CD14-positive monocyte (primary cell): ENCODE measurements around the gene CASK. TPM values are rescaled to one million over a fixed set of nuclear protein-coding genes. Genes with fewer than 3 reads are reported as not detected.

ENCODE experiments used
- DNase-seq, 3 donors: peaks; one replicate each; pipeline ENCODE4 v3.0.0-alpha.2; 2011 to 2022
- H2AFZ ChIP-seq: 2 replicates; pipeline ENCODE4 v1.6.0; 2012; ENCODE audit warnings: mild to moderate bottlenecking, low read depth, low read length, inconsistent platforms; ENCODE audit not compliant: insufficient read depth, poor library complexity, severe bottlenecking
- H3K27ac ChIP-seq, 2 donors: 1 replicate in 1 of 2; 2 replicates in 1 of 2; pipeline ENCODE4 v1.5.1; 2012 to 2013; ENCODE audit warnings: low read length in 2 of 2, control low read depth in 1 of 2, inconsistent platforms in 1 of 2, low read depth in 1 of 2, mild to moderate bottlenecking in 1 of 2
- H3K27me3 ChIP-seq, 2 donors: one replicate each; pipeline versions ENCODE4 v1.6.0 to v1.6.1; 2011 to 2013; ENCODE audit warnings: low read length in 2 of 2; ENCODE audit not compliant: control insufficient read depth in 2 of 2, insufficient read depth in 2 of 2
- H3K36me3 ChIP-seq, 2 donors: replicated peaks in 1 of 2; 1 replicate in 1 of 2; 2 replicates in 1 of 2; pipeline versions ENCODE4 v1.5.1 to v1.6.1; 2012 to 2013; ENCODE audit warnings: low read length in 2 of 2, control low read depth in 1 of 2, inconsistent platforms in 1 of 2, mild to moderate bottlenecking in 1 of 2; ENCODE audit not compliant: insufficient read depth in 2 of 2, control insufficient read depth in 1 of 2
- H3K4me1 ChIP-seq, 2 donors: 1 replicate in 1 of 2; 2 replicates in 1 of 2; pipeline versions ENCODE4 v1.5.1 to v1.6.1; 2012 to 2013; ENCODE audit warnings: low read length in 2 of 2, control low read depth in 1 of 2, inconsistent platforms in 1 of 2, mild to moderate bottlenecking in 1 of 2, moderate library complexity in 1 of 2; ENCODE audit not compliant: insufficient read depth in 2 of 2, control insufficient read depth in 1 of 2
- H3K4me2 ChIP-seq: replicated peaks from 2 replicates; pipeline ENCODE3; 2012; ENCODE audit warnings: low read length, moderate library complexity, mild to moderate bottlenecking; ENCODE audit not compliant: poor library complexity, severe bottlenecking; ENCODE audit errors: extremely low read depth
- H3K4me3 ChIP-seq, 3 experiments: fragments of 200-600 bp in 1 of 3; sonication (generic) in 1 of 3; replicated peaks in 1 of 3; 1 replicate in 2 of 3; 2 replicates in 1 of 3; pipeline ENCODE4 v1.5.1; 2011 to 2013; ENCODE audit warnings: low read length in 3 of 3, mild to moderate bottlenecking in 3 of 3, control low read depth in 2 of 3, low read depth in 2 of 3, inconsistent platforms in 1 of 3, moderate library complexity in 1 of 3
- H3K79me2 ChIP-seq: 2 replicates; pipeline ENCODE4 v1.6.0; 2012; ENCODE audit warnings: mild to moderate bottlenecking, control low read depth, inconsistent platforms, low read length, moderate library complexity; ENCODE audit not compliant: insufficient read depth
- H3K9ac ChIP-seq: 2 replicates; pipeline ENCODE4 v1.6.0; 2017; ENCODE audit warnings: low read length, mild to moderate bottlenecking; ENCODE audit not compliant: insufficient read depth, poor library complexity, severe bottlenecking
- H3K9me3 ChIP-seq, 2 donors: replicated peaks in 1 of 2; 1 replicate in 1 of 2; 2 replicates in 1 of 2; pipeline versions ENCODE4 v1.5.1 to v1.6.1; 2012 to 2013; ENCODE audit warnings: low read length in 2 of 2, control low read depth in 1 of 2; ENCODE audit not compliant: control insufficient read depth in 1 of 2, insufficient read depth in 1 of 2
- H4K20me1 ChIP-seq: 2 replicates; pipeline ENCODE4 v1.6.0; 2012; ENCODE audit warnings: mild to moderate bottlenecking, low read length, control low read depth, moderate library complexity; ENCODE audit not compliant: insufficient read depth
- H3K27ac Mint-ChIP-seq, 7 donors: one replicate each; pipeline ENCODE4 v1.8.0; 2020; ENCODE audit warnings: mild to moderate bottlenecking in 7 of 7, mixed read lengths in 7 of 7, moderate library complexity in 6 of 7, inconsistent platforms in 2 of 7
- H3K27me3 Mint-ChIP-seq, 3 donors: one replicate each; pipeline ENCODE4 v1.8.0; 2021 to 2022; ENCODE audit warnings: low read depth in 3 of 3, mild to moderate bottlenecking in 3 of 3, mixed read lengths in 3 of 3, moderate library complexity in 3 of 3, inconsistent platforms in 1 of 3
- H3K36me3 Mint-ChIP-seq, 2 donors: one replicate each; pipeline ENCODE4 v1.8.0; 2020; ENCODE audit warnings: mixed read lengths in 2 of 2, inconsistent platforms in 1 of 2, mild to moderate bottlenecking in 1 of 2
- H3K4me1 Mint-ChIP-seq: one replicate; pipeline ENCODE4 v1.8.0; 2020; ENCODE audit warnings: mild to moderate bottlenecking, mixed read lengths
- H3K4me3 Mint-ChIP-seq, 2 donors: one replicate each; pipeline ENCODE4 v1.8.0; 2020; ENCODE audit warnings: mild to moderate bottlenecking in 2 of 2, mixed read lengths in 2 of 2, moderate library complexity in 1 of 2
- H3K9me3 Mint-ChIP-seq, 7 donors: one replicate each; pipeline ENCODE4 v1.8.0; 2020 to 2022; ENCODE audit warnings: mixed read lengths in 7 of 7, mild to moderate bottlenecking in 6 of 7, moderate library complexity in 6 of 7, inconsistent platforms in 2 of 7
- WGBS: methylation state at CpG from one replicate; pipeline ENCODE4 v1.1.5; 2013; ENCODE audit warnings: missing lambda C conversion rate; ENCODE audit not compliant: insufficient coverage; 5-methylcytosine and 5-hydroxymethylcytosine counted together
- intact Hi-C, 2 donors: fragments of 100-400 bp; cut with micrococcal nuclease; formaldehyde crosslinking; loops; one replicate each; pipeline versions ENCODE4 v1.15.0 to v1.15.1; 2023
- polyA plus RNA-seq, 3 donors: library from polyadenylated mRNA; depleted of rRNA in 1 of 3; unstranded in 2 of 3; stranded (reverse) in 1 of 3; fragments of 300-500 nt in 2 of 3; fragments of >200 nt in 1 of 3; fragmentation: Illumina TruSeq in 2 of 3; gene quantifications; 1 replicate in 2 of 3; 2 replicates in 1 of 3; pipeline ENCODE4 v1.2.3, GENCODE V29; 2012 to 2021
- TF ChIP-seq, protein P1 (sequence below): fragments of 200-600 bp; IDR thresholded peaks from one replicate; pipeline ENCODE4 v1.8.0; 2022; ENCODE audit warnings: antibody characterized with exemption, mild to moderate bottlenecking

Gene CASK
- polyA plus RNA-seq, 3 donors = 0.48 to 7.4 (median 2.5) TPM

DNA sequence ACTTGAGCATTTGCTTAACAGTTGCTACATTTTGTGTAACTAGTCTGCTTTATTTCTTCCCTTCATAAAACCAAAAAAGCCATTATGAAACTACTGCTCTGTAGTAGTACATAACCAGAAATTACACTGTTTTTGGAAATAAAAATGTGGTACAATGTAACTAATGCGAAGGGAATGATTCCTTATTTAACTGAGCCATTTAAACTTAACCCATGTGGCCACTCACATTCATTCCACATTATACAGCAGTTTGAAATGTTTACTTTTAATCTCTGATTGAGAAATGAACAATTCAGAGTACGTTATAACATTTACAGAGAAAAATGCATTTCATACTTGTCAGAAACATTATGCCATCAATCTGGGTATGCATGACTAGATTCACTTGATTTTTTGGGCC is 382.0 kb downstream of the CASK start:
- intact Hi-C loops = no loop called here
- no peaks in the 10 kb centered on the region for H3K79me2 ChIP-seq
- H4K20me1 ChIP-seq = no peaks in the 10 kb centered on the region
- Mint-ChIP-seq H3K36me3 (peaks cover 12 to 14% of the 10 kb centered on the region in 2 donors), H3K4me3 (no peak overlapping the region), H3K27me3 (peaks cover 0 to 17% (median 0%) of the 10 kb centered on the region in 3 donors), H3K27ac (no peak overlapping the region), H3K9me3 (peaks cover 0 to under 1% (median 0%) of the 10 kb centered on the region in 7 donors), H3K4me1 (no peaks in the 10 kb centered on the region)
- no CpG with 5 or more reads among the region's 2 CpGs for WGBS
- no peaks in the 10 kb centered on the region for H3K4me1 ChIP-seq
- TF ChIP-seq, protein P1, sequence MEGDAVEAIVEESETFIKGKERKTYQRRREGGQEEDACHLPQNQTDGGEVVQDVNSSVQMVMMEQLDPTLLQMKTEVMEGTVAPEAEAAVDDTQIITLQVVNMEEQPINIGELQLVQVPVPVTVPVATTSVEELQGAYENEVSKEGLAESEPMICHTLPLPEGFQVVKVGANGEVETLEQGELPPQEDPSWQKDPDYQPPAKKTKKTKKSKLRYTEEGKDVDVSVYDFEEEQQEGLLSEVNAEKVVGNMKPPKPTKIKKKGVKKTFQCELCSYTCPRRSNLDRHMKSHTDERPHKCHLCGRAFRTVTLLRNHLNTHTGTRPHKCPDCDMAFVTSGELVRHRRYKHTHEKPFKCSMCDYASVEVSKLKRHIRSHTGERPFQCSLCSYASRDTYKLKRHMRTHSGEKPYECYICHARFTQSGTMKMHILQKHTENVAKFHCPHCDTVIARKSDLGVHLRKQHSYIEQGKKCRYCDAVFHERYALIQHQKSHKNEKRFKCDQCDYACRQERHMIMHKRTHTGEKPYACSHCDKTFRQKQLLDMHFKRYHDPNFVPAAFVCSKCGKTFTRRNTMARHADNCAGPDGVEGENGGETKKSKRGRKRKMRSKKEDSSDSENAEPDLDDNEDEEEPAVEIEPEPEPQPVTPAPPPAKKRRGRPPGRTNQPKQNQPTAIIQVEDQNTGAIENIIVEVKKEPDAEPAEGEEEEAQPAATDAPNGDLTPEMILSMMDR = no peak
- no peak overlapping the region for H3K9ac ChIP-seq
- H2AFZ ChIP-seq = no peak overlapping the region
- H3K4me3 ChIP-seq = no peak overlapping the region
- no peaks in the 10 kb centered on the region for H3K27me3 ChIP-seq
- DNase-seq = no peak
- no peaks in the 10 kb centered on the region for H3K9me3 ChIP-seq
- H3K4me2 ChIP-seq = no peak overlapping the region
- peaks cover 0 to 24% of the 10 kb centered on the region in 2 donors for H3K36me3 ChIP-seq
- H3K27ac ChIP-seq = no peak overlapping the region

DNA sequence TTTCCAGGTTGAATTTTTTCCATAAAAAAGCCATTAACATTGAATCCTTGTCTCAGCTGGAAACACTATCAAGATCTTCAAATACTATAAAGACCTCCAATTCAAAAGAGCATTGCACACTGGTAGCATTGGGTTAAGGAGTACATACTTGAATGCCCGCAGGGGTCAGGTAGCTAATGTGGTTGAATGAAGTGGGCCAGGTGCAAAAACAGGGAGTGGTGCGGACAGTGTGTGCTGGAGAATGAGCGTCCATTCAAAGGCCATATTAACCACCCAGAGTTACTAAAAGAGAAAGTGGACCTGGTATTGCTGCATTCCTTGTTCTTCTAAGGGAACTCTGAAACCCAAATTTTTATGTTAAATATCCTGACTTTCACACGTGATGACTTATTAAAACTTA is 384.6 kb downstream of the CASK start:
- Mint-ChIP-seq H3K27me3 (peaks cover 0 to 15% (median 0%) of the 10 kb centered on the region in 3 donors), H3K4me1 (no peaks in the 10 kb centered on the region), H3K9me3 (no peaks in the 10 kb centered on the region), H3K27ac (no peak overlapping the region), H3K4me3 (no peak overlapping the region), H3K36me3 (peaks cover 7 to 14% of the 10 kb centered on the region in 2 donors)
- Histone ChIP-seq H3K27ac (no peak overlapping the region), H4K20me1 (no peaks in the 10 kb centered on the region), H2AFZ (no peak overlapping the region), H3K4me3 (no peak overlapping the region), H3K4me1 (no peaks in the 10 kb centered on the region), H3K79me2 (no peaks in the 10 kb centered on the region), H3K4me2 (no peak overlapping the region), H3K27me3 (no peaks in the 10 kb centered on the region), H3K9me3 (no peaks in the 10 kb centered on the region), H3K36me3 (peaks cover 0 to 24% of the 10 kb centered on the region in 2 donors), H3K9ac (no peak overlapping the region)
- intact Hi-C loops = no loop called here
- DNase-seq = no peak
- TF ChIP-seq, protein P1 = no peak
- no CpG with 5 or more reads among the region's 4 CpGs for WGBS
